ENCODE data around the gene KCNC2.

The KCNC2 gene

GRCh38 chr12:75058228-75058627, 151.4 kb downstream of the KCNC2 start:
- no peak for DNase-seq (ENCODE audit: low read depth, low spot score)

- DNase-seq (ENCODE audit: low read depth, low spot score): no peak
Measured at GRCh38 chr12:75048767-75049166, 160.9 kb downstream of the KCNC2 start.

- DNase-seq (ENCODE audit: low read depth, low spot score): no peak
Measured at GRCh38 chr12:75047885-75048525, 161.6 kb downstream of the KCNC2 start.

GRCh38 chr12:75042125-75042524, 167.5 kb downstream of the KCNC2 start:
- DNase-seq (ENCODE audit: low read depth, low spot score): no peak

- no peak for DNase-seq (ENCODE audit: low read depth, low spot score)
Measured at GRCh38 chr12:75041472-75041871, 168.2 kb downstream of the KCNC2 start.

GRCh38 chr12:75020068-75020557, 189.5 kb downstream of the KCNC2 start:
- DNase-seq (ENCODE audit: low read depth, low spot score): peak; percentile 0

- peak; percentile 1 for DNase-seq (ENCODE audit: low read depth, low spot score)
Measured at GRCh38 chr12:75011120-75011519, 198.5 kb downstream of the KCNC2 start.

GRCh38 chr12:75007133-75007532, 202.5 kb downstream of the KCNC2 start:
- DNase-seq (ENCODE audit: low read depth, low spot score): no peak

GRCh38 chr12:75000120-75000519, 209.5 kb downstream of the KCNC2 start:
- DNase-seq (ENCODE audit: low read depth, low spot score): no peak

GRCh38 chr12:74999474-74999873, 210.2 kb downstream of the KCNC2 start:
- no peak for DNase-seq (ENCODE audit: low read depth, low spot score)

All from astrocyte of the hippocampus (primary cell).